ENCODE results near the gene DDX25.

GRCh38 chr11:125974284-125974683 lies 70.0 kb downstream of the DDX25 start:
- TF ChIP-seq, protein P1, sequence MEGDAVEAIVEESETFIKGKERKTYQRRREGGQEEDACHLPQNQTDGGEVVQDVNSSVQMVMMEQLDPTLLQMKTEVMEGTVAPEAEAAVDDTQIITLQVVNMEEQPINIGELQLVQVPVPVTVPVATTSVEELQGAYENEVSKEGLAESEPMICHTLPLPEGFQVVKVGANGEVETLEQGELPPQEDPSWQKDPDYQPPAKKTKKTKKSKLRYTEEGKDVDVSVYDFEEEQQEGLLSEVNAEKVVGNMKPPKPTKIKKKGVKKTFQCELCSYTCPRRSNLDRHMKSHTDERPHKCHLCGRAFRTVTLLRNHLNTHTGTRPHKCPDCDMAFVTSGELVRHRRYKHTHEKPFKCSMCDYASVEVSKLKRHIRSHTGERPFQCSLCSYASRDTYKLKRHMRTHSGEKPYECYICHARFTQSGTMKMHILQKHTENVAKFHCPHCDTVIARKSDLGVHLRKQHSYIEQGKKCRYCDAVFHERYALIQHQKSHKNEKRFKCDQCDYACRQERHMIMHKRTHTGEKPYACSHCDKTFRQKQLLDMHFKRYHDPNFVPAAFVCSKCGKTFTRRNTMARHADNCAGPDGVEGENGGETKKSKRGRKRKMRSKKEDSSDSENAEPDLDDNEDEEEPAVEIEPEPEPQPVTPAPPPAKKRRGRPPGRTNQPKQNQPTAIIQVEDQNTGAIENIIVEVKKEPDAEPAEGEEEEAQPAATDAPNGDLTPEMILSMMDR (IDR thresholded peaks at IDR 0.05), result no peak
- TF ChIP-seq POLR2A (IDR thresholded peaks at IDR 0.05), result no peak

Measured in body of pancreas (tissue), 4 donors.